ENCODE data around the gene TPH1. TPM values are rescaled to one million over a fixed set of nuclear protein-coding genes. Genes with fewer than 3 reads are reported as not detected.

TPH1 gene
- total and polyA plus RNA-seq, 10 of the 15 experiments (the other 5 are each of a cell fraction or from before 2014, with no cell fraction given): 0.05 to 0.82 (median 0.29) TPM

DNA sequence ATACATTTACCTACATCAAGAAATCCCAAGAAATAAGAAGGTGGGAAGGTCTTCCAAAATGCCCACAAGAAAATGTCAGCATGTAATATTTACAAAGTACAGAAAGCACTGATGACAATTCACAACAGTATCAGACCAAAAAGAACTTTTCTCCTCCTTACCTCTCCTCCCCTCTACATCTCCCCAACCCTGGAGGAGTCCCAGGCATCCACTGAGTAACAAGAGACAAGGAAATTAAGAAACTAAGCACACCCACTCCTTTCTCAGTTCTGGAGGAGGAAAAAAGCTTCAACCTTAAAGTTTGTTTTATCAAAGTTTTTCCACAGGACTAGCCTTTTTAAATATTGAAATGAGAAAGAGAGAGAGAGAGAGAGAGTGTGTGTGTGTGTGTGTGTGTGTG is 31.2 kb downstream of the TPH1 start:
- CTCF ChIA-PET: interaction anchor here (0.6 to 2.3 kb wide), 6 partner anchors 23 to 229 kb away, joined by 3 to 15 read pairs (median 4); partner anchors contain the start of gene SAAL1
- peak overlapping the region; percentile 95; the same call in 1 of the 2 replicates for H2AFZ ChIP-seq (ENCODE audit: control insufficient read depth, low read depth, low read length)
- H3K4me3 ChIP-seq: no peak overlapping the region
- RAD21 ChIA-PET (ENCODE audit: unreplicated experiment): no interaction called here
- ATAC-seq (no peak), FAIRE-seq (no peak), DNase-seq (ENCODE audit: low read depth, low spot score) (no peak)
- H3K9ac ChIP-seq (ENCODE audit: control insufficient read depth, insufficient read depth, low read length): no peak overlapping the region
- no TSS peak for BruUV-seq (replicated peaks)
- in situ Hi-C loops (cut with MboI) (no loop called here), intact Hi-C loops (cut with micrococcal nuclease; ENCODE audit: unreplicated experiment) (no loop called here)
- TF ChIP-seq, protein P1, sequence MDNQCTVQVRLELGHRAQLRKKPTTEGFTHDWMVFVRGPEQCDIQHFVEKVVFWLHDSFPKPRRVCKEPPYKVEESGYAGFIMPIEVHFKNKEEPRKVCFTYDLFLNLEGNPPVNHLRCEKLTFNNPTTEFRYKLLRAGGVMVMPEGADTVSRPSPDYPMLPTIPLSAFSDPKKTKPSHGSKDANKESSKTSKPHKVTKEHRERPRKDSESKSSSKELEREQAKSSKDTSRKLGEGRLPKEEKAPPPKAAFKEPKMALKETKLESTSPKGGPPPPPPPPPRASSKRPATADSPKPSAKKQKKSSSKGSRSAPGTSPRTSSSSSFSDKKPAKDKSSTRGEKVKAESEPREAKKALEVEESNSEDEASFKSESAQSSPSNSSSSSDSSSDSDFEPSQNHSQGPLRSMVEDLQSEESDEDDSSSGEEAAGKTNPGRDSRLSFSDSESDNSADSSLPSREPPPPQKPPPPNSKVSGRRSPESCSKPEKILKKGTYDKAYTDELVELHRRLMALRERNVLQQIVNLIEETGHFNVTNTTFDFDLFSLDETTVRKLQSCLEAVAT (IDR thresholded peaks at IDR 0.05): no peak
- TF ChIP-seq ZZZ3 (IDR thresholded peaks at IDR 0.05; ENCODE audit: control insufficient read depth, insufficient read length, low read depth): peak; percentile 12
- no peak for TF ChIP-seq MYB (IDR thresholded peaks at IDR 0.05; ENCODE audit: borderline replicate concordance, low read depth, low read length)
- POLR2A ChIA-PET: interaction anchor here (1.1 kb wide), 2 partner anchors 91 to 101 kb away, joined by 3 to 4 read pairs; partner anchors contain the start of gene SAAL1
- H3K4me1 ChIP-seq (ENCODE audit: control insufficient read depth, insufficient read depth, low read length): peaks cover 23% of the 10 kb centered on the region
- H3K79me2 ChIP-seq (ENCODE audit: control insufficient read depth, insufficient read depth, low read length): peaks cover 9% of the 10 kb centered on the region
- H4K20me1 ChIP-seq (ENCODE audit: control insufficient read depth, insufficient read depth): no peaks in the 10 kb centered on the region
- SMC1A ChIA-PET (ENCODE audit: uncharacterized antibody, unreplicated experiment): interaction anchor here (1.2 to 2.0 kb wide), 5 partner anchors 24 to 511 kb away, joined by 3 to 8 read pairs (median 4); partner anchors contain the start of genes SAAL1 and TSG101
- H3K27ac ChIP-seq (ENCODE audit: control insufficient read depth, insufficient read depth): no peak overlapping the region
- no peaks in the 10 kb centered on the region for H3K27me3 ChIP-seq (replicated peaks in 1 of 2; ENCODE audit: control insufficient read depth in 2 of 2, insufficient read depth in 2 of 2, low read length in 1 of 2)
- H3K36me3 ChIP-seq (ENCODE audit: control insufficient read depth in 2 of 2, insufficient read depth in 2 of 2, low read length in 1 of 2): no peaks in the 10 kb centered on the region
- H3K4me2 ChIP-seq (ENCODE audit: control insufficient read depth, insufficient read depth): 0 out of 2 replicates have a peak overlapping the region, but pooled peaks have one; percentile 69
- no peaks in the 10 kb centered on the region for H3K9me3 ChIP-seq (replicated peaks; ENCODE audit: control insufficient read depth, insufficient read depth, low read length)
